ENCODE measurements around the gene RSPRY1.

RSPRY1 gene

DNA sequence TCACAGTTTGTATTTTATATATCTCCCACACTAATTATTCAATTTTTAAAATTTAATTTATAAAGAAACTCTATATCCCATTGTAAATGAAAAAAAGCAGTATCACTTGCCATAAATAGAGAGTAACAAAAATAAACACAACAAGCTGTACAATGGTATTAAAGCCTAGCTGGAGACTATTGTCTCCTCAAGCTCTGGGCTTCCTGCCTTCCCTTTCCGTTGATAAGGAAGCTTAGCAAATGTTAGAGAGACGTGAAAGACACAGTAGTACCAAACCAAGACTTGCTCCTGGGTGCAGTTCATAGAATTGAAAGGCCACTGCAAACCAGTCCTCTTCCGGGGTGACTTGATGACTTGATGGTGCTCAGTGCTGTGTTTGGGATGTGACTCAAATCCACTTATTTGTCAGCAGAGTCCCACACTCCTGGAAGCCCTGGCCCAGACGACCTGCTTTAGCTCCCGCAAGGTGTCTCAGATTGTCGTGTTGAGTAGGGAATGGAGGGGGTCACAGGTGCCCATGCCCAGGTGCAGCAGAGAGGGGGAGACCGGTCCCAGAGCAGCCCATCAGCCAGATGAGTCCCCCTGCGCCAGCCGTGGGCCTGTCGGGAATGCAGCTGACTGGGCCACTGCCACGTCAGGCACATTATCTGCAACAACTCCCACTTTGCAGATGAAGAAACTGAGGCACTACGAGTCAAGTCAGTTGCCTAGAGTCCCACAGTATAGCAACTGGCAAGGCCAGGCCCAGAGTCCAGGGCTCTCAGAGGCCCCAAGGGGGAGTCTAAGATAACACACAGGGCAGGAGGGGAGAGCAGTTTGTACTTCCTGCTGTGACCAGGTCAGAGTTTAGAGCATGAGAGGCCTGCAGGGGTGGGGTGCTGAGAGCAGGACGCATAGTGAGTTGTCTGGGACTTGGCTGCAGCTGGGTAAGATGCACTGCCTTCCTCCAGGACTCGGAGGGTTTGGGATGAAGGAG lies 40.8 kb upstream of the RSPRY1 start:
- no peaks in the 10 kb centered on the region for H3K79me2 ChIP-seq (ENCODE audit: control insufficient read depth, insufficient read depth, low read length, unreplicated experiment)
- no peak overlapping the region for H3K27ac ChIP-seq (ENCODE audit: low read depth, low read length)
- no peak overlapping the region for H3K4me3 ChIP-seq (ENCODE audit: low read depth, low read length)
- H3K36me3 ChIP-seq (ENCODE audit: insufficient read depth, low read length) = no peaks in the 10 kb centered on the region
- H3K27me3 ChIP-seq (ENCODE audit: insufficient read depth, low read length) = no peaks in the 10 kb centered on the region
- H3K4me1 ChIP-seq (ENCODE audit: control insufficient read depth, insufficient read depth, low read length, unreplicated experiment) = no peaks in the 10 kb centered on the region
- no peak overlapping the region for H2AFZ ChIP-seq (ENCODE audit: low read length, unreplicated experiment)

DNA sequence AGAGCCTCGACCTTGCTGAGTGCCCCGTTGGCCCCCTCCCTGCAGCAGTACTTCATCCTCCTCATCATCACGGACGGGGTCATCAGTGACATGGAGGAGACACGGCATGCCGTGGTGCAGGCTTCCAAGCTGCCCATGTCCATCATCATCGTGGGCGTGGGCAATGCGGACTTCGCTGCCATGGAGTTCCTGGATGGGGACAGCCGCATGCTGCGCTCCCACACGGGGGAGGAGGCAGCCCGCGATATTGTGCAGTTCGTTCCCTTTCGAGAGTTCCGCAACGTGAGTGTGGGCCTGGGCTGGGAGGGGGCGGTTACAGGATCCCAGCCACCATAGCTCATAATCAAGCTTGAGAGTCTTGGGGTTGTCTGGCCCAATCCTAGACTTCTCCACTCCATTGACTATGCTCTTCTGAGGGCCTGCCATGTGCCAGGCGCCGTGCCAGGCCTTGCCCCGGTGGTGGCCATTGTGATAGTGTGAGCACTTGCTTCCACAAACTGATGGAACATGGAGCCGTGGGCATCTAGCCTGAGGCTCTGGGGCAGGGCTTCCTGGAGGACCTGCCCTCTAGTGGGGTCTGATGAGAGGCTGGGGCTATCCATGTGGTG lies 40.0 kb upstream of the RSPRY1 start:
- Histone ChIP-seq H3K4me1 (ENCODE audit: control insufficient read depth, insufficient read depth, low read length, unreplicated experiment) (no peaks in the 10 kb centered on the region), H2AFZ (ENCODE audit: low read length, unreplicated experiment) (no peak overlapping the region), H3K4me3 (ENCODE audit: low read depth, low read length) (no peak overlapping the region)

DNA sequence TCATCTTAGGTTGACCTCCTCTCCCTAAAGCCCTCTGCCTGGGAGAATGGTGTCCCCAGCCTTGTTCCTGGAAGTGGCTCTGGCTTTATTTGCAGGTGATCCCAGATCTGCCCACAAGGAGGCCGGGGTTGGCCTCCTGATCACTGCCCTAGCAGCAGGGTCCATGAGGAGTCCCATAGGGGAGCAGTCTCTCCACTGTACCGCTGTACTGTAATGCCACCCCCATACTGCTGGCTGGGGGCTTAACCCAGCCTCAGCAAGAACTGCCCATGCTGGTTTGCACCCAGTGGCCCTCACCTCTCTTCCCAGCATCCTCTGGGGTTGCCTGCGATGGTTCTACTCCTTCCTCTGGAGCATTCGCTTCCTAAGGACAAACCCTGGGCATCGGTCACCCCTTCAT lies 39.4 kb upstream of the RSPRY1 start:
- Histone ChIP-seq H3K36me3 (ENCODE audit: insufficient read depth, low read length) (no peaks in the 10 kb centered on the region), H2AFZ (ENCODE audit: low read length, unreplicated experiment) (no peak overlapping the region), H3K79me2 (ENCODE audit: control insufficient read depth, insufficient read depth, low read length, unreplicated experiment) (no peaks in the 10 kb centered on the region), H3K4me1 (ENCODE audit: control insufficient read depth, insufficient read depth, low read length, unreplicated experiment) (no peaks in the 10 kb centered on the region), H3K4me3 (ENCODE audit: low read depth, low read length) (no peak overlapping the region), H3K27me3 (ENCODE audit: insufficient read depth, low read length) (no peaks in the 10 kb centered on the region), H3K27ac (ENCODE audit: low read depth, low read length) (no peak overlapping the region)

More for the DNA sequence above, 40.0 kb upstream of the RSPRY1 start:
- Histone ChIP-seq H3K36me3 (ENCODE audit: insufficient read depth, low read length) (no peaks in the 10 kb centered on the region), H3K27ac (ENCODE audit: low read depth, low read length) (no peak overlapping the region), H3K27me3 (ENCODE audit: insufficient read depth, low read length) (no peaks in the 10 kb centered on the region), H3K79me2 (ENCODE audit: control insufficient read depth, insufficient read depth, low read length, unreplicated experiment) (no peaks in the 10 kb centered on the region)

DNA sequence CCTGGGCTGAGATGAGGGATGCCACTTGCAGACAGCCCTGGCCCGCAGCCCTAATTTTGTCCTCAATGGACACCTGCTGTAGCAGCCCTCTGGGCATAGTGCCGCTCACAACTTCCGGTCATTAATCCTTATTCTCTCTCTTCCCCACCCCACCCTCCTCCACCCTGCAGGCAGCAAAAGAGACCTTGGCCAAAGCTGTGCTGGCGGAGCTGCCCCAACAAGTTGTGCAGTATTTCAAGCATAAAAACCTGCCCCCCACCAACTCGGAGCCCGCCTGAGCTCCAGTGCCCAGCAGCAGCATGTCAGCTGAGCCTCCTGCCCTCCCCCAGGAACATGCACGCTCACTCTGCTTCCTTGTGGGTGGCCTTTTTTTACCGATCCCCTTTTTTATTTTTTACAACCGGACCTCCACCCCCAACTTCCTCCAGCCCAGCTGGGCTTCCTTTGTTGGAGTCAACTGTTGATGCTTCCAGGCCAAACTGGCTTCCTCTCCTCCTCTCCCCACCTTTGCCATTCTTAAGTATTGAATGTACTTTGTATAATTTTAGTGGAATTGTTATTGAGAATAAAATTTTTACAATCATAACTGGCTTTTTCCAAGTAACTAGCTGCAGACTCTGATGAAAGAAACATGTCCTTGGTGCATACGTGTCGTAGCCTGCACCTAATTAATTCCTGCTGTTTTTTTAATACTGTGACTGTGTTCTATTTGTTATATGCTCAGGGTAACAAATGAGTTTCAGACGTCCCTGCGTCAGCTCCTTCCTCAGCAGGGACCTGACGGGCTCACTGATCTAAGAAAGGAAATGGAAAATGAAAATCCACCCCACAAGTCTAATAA lies 38.5 kb upstream of the RSPRY1 start:
- Histone ChIP-seq H3K4me3 (ENCODE audit: low read depth, low read length) (no peak overlapping the region), H3K27ac (ENCODE audit: low read depth, low read length) (no peak overlapping the region), H2AFZ (ENCODE audit: low read length, unreplicated experiment) (no peak overlapping the region), H3K4me1 (ENCODE audit: control insufficient read depth, insufficient read depth, low read length, unreplicated experiment) (no peaks in the 10 kb centered on the region), H3K36me3 (ENCODE audit: insufficient read depth, low read length) (no peaks in the 10 kb centered on the region; the same call in 1 of the 2 replicates), H3K27me3 (ENCODE audit: insufficient read depth, low read length) (no peaks in the 10 kb centered on the region), H3K79me2 (ENCODE audit: control insufficient read depth, insufficient read depth, low read length, unreplicated experiment) (no peaks in the 10 kb centered on the region)

DNA sequence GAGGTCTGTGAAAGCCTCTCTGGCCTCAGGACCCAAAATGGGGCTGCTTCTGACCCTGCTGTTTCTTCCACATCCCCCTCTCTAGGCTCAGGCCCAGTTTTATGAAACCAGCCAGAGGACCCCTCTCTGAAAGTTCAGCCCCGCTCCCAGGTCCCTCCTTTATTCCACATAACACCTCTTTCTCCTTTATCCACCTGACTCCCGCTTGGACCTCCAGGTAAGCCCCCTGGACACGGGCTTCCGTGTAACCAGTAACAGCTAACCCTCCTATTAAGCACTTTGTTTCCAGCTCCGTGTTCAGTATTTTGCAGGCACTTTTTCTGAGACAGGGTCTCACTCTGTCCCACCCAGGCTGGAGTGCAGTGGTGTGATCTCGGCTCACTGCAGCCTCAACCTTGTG lies 37.6 kb upstream of the RSPRY1 start:
- Histone ChIP-seq H2AFZ (ENCODE audit: low read length, unreplicated experiment) (no peak overlapping the region), H3K4me3 (ENCODE audit: low read depth, low read length) (no peak overlapping the region), H3K27me3 (ENCODE audit: insufficient read depth, low read length) (no peaks in the 10 kb centered on the region), H3K36me3 (ENCODE audit: insufficient read depth, low read length) (peaks cover under 1% of the 10 kb centered on the region; the same call in 1 of the 2 replicates), H3K4me1 (ENCODE audit: control insufficient read depth, insufficient read depth, low read length, unreplicated experiment) (no peaks in the 10 kb centered on the region), H3K79me2 (ENCODE audit: control insufficient read depth, insufficient read depth, low read length, unreplicated experiment) (no peaks in the 10 kb centered on the region), H3K27ac (ENCODE audit: low read depth, low read length) (no peak overlapping the region)

DNA sequence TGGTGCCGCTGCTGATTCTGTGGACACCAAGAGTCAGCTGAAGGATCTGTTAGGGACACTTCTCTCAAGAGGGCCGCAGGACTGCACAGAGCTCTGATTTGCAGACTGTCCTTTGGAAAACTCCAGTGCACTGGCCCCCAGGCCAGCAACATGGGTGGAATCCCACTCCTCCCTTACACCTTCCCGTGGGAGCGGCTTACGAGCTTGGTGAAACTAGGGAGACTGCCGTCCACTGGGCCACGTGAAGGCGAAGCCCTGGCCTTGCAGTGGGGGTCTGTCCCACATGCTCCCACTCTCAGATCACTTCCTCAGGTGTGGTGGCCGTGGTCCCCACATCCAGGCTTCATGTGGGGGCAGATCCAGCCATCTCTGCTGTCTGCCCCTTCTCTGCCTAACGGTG lies 36.7 kb upstream of the RSPRY1 start:
- H3K4me1 ChIP-seq (ENCODE audit: control insufficient read depth, insufficient read depth, low read length, unreplicated experiment) = no peaks in the 10 kb centered on the region
- no peaks in the 10 kb centered on the region for H3K79me2 ChIP-seq (ENCODE audit: control insufficient read depth, insufficient read depth, low read length, unreplicated experiment)

DNA sequence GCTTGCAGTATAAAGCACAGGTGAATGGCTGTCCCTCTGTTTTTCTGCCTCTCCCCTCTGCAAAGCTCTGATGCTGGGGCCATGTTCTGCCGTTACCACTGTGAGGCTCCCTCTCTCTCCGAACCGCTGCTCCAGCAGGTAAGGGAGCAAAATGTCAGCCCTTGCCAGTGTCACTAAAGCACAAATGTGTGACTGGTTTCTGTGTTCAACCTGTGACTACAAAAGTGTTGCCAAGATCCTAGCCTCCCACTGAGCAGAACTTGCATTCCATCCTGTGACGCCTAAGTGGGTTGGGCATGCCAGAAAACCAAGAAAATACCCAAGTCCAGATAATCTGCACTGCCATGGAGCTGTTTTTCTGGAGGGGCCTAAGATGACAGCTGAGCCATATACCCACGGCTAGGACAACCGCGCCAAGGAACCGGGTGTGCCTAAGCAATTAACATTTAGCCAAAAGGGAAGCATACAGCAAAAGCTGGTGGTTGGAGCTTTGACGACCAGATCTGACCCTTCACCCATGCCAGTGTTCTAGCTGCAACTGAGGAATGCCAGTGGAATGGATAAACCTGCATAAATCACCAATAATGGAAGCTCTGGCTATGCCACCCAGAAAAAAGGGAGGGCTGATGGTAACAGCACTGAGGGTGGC lies 35.3 kb upstream of the RSPRY1 start:
- Histone ChIP-seq H3K79me2 (ENCODE audit: control insufficient read depth, insufficient read depth, low read length, unreplicated experiment) (no peaks in the 10 kb centered on the region), H2AFZ (ENCODE audit: low read length, unreplicated experiment) (no peak overlapping the region), H3K36me3 (ENCODE audit: insufficient read depth, low read length) (peaks cover 7% of the 10 kb centered on the region; the same call in 1 of the 2 replicates), H3K27me3 (ENCODE audit: insufficient read depth, low read length) (no peaks in the 10 kb centered on the region), H3K27ac (ENCODE audit: low read depth, low read length) (no peak overlapping the region), H3K4me3 (ENCODE audit: low read depth, low read length) (no peak overlapping the region), H3K4me1 (ENCODE audit: control insufficient read depth, insufficient read depth, low read length, unreplicated experiment) (no peaks in the 10 kb centered on the region)

More for the DNA sequence above, 36.7 kb upstream of the RSPRY1 start:
- no peaks in the 10 kb centered on the region for H3K27me3 ChIP-seq (ENCODE audit: insufficient read depth, low read length)
- H2AFZ ChIP-seq (ENCODE audit: low read length, unreplicated experiment) = no peak overlapping the region
- H3K27ac ChIP-seq (ENCODE audit: low read depth, low read length) = no peak overlapping the region
- H3K4me3 ChIP-seq (ENCODE audit: low read depth, low read length) = no peak overlapping the region
- H3K36me3 ChIP-seq (ENCODE audit: insufficient read depth, low read length) = peaks cover 7% of the 10 kb centered on the region; the same call in 1 of the 2 replicates

DNA sequence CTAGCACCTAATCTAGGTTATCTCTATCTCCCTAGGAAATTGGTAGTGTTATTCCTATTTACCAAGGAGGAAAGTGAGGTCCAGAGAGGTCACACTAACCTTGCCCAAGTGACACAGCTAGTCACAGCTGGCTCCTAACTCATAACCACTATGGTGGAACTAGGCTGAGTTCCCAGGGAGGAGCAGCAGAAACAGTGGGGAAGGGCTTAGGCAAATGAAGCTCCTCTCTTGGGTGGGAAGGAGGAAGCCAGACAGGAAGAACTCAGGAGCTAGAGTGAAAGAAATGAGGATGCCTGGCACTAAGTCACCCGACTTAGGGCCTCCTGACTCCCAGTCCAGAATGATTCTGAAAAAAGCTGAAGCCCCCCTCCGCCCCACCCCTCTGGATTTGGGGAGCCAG lies 34.8 kb upstream of the RSPRY1 start:
- no peak overlapping the region for H3K4me3 ChIP-seq (ENCODE audit: low read depth, low read length)
- H3K79me2 ChIP-seq (ENCODE audit: control insufficient read depth, insufficient read depth, low read length, unreplicated experiment) = no peaks in the 10 kb centered on the region
- no peak overlapping the region for H2AFZ ChIP-seq (ENCODE audit: low read length, unreplicated experiment)
- H3K4me1 ChIP-seq (ENCODE audit: control insufficient read depth, insufficient read depth, low read length, unreplicated experiment) = no peaks in the 10 kb centered on the region
- no peaks in the 10 kb centered on the region for H3K27me3 ChIP-seq (ENCODE audit: insufficient read depth, low read length)
- H3K36me3 ChIP-seq (ENCODE audit: insufficient read depth, low read length) = peaks cover 8% of the 10 kb centered on the region
- H3K27ac ChIP-seq (ENCODE audit: low read depth, low read length) = no peak overlapping the region

DNA sequence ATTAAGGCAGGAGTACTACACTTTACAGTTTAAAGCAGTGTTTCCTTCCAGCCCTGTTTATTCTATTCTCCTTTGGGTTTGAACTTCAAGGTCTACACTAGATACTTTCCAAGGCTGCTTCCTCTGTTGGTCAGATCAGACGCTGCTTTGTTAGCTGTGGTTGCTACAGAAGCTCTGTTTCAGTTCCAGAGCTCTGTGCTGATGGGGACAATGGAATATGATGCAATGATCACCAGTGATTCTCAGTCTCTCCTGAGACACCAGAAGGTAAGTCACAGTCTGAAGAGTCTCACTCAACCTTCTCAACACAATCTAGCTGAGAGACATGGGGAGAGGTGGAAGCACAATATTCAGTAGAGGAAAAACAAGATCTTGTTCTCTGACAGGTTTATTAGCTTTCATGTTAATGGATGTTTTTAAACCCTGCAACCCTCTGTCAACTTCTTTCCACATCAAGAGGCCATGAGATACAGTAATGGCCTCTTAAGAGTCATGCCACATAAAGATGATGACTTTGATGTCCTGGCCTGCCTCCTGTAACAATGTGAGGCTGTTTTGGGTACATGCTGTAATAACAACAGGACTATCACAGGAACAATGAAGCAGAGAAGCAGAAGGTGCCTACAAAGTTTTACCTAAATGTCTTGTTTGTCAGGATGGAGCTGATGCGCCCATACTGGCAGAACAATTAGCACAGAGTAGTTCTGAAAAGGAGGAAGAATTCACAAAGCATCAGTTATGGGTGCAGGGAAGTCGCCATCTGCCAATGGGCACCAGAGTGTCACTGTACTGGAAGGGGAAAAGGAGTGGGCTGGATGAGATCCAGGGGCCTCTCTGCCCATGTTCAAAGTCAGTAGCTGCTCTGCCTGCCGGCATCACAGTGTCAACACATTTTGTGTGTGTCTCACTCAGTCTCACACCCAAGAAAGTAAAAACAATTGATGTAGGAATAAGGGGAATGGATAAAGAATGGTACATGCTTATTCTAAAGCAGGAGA lies 33.7 kb upstream of the RSPRY1 start:
- H3K79me2 ChIP-seq (ENCODE audit: control insufficient read depth, insufficient read depth, low read length, unreplicated experiment) = no peaks in the 10 kb centered on the region
- H2AFZ ChIP-seq (ENCODE audit: low read length, unreplicated experiment) = no peak overlapping the region
- H3K4me1 ChIP-seq (ENCODE audit: control insufficient read depth, insufficient read depth, low read length, unreplicated experiment) = no peaks in the 10 kb centered on the region
- H3K27me3 ChIP-seq (ENCODE audit: insufficient read depth, low read length) = no peaks in the 10 kb centered on the region
- H3K36me3 ChIP-seq (ENCODE audit: insufficient read depth, low read length) = peaks cover 18% of the 10 kb centered on the region
- H3K27ac ChIP-seq (ENCODE audit: low read depth, low read length) = no peak overlapping the region
- no peak overlapping the region for H3K4me3 ChIP-seq (ENCODE audit: low read depth, low read length)
